HCT116 (cell line): ENCODE data around the gene RNF180. TPM values are rescaled to one million over a fixed set of nuclear protein-coding genes. Genes with fewer than 3 reads are reported as not detected.

Experiments used
- ATAC-seq: fragments of 200-7000 bp; cut with Tn5 transposase; 2 replicates; pipeline ENCODE4 v1.9.1; 2020; ENCODE audit warnings: mild to moderate bottlenecking, moderate library complexity
- BruUV-seq: library from RNA; stranded (reverse); fragments of 400-500 nt; replicated peaks from 2 replicates; lab custom pipeline; 2021; lab: Mats Ljungman, UMichigan
- CTCF ChIA-PET: fragments of 300-600 bp; sonication (Branson Sonifier 250); formaldehyde crosslinking; loops from one replicate; lab custom pipeline; 2021; ENCODE audit warnings: antibody characterized with exemption; lab: Charles Lee
- POLR2A ChIA-PET: fragments of 300-600, 350-600 bp; sonication (Branson Sonifier 250); formaldehyde crosslinking; loops from one replicate; lab custom pipeline; 2021; ENCODE audit warnings: antibody characterized with exemption; lab: Charles Lee
- RAD21 ChIA-PET, 2 experiments: fragments of 300-600 bp; sonication (Branson Sonifier 250); formaldehyde crosslinking; loops; one replicate each; lab custom pipeline; 2023; ENCODE audit warnings: low total read pairs in 2 of 2; ENCODE audit not compliant: uncharacterized antibody in 2 of 2, unreplicated experiment in 2 of 2, low non-redundant PET in 1 of 2; lab: Charles Lee
- DNase-seq: peaks from one replicate; pipeline ENCODE4 v3.0.0-alpha.2; 2010; ENCODE audit warnings: low read depth, low spot score
- H2AFZ ChIP-seq: fragments of 200-600 bp; shearing (Covaris generic), sonication (generic); 2 replicates; pipeline ENCODE4 v1.6.1; 2017; ENCODE audit warnings: low read depth, mixed run types, mixed read lengths, antibody characterized with exemption, low read length; ENCODE audit not compliant: poor library complexity, severe bottlenecking
- H3K27ac ChIP-seq: 2 replicates; pipeline ENCODE4 v1.5.1; 2012; ENCODE audit warnings: low read depth, low read length
- H3K27me3 ChIP-seq: fragments of 200-600 bp; sonication (generic); 2 replicates; pipeline ENCODE4 v1.6.1; 2016; ENCODE audit warnings: mixed run types, low read length, mixed read lengths; ENCODE audit not compliant: insufficient read depth
- H3K36me3 ChIP-seq, 2 experiments: fragments of 200-500 bp in 1 of 2; fragments of 200-600 bp in 1 of 2; sonication (Bioruptor generic) in 1 of 2; sonication (generic) in 1 of 2; 2 replicates each; pipeline versions ENCODE4 v1.5.1 to v1.6.1; 2014 to 2016; ENCODE audit warnings: low read length in 2 of 2, inconsistent platforms in 1 of 2, mixed read lengths in 1 of 2, mixed run types in 1 of 2; ENCODE audit not compliant: insufficient read depth in 2 of 2, control insufficient read depth in 1 of 2
- H3K4me1 ChIP-seq, 2 experiments: fragments of 200-600 bp in 1 of 2; sonication (generic) in 1 of 2; 2 replicates each; pipeline versions ENCODE4 v1.5.1 to v1.6.1; 2012 to 2017; ENCODE audit warnings: low read length in 2 of 2, inconsistent platforms in 1 of 2, mild to moderate bottlenecking in 1 of 2, mixed read lengths in 1 of 2, mixed run types in 1 of 2, moderate library complexity in 1 of 2; ENCODE audit not compliant: insufficient read depth in 2 of 2, control insufficient read depth in 1 of 2
- H3K4me2 ChIP-seq: fragments of 200-600 bp; sonication (generic); 2 replicates; pipeline ENCODE4 v1.6.1; 2017; ENCODE audit warnings: mixed run types, low read length, mixed read lengths
- H3K4me3 ChIP-seq, 2 experiments: fragments of 200-600 bp in 1 of 2; sonication (generic) in 1 of 2; replicated peaks in 1 of 2; 2 replicates each; pipeline ENCODE4 v1.5.1; 2011 to 2016; ENCODE audit warnings: low read length in 2 of 2, control low read depth in 1 of 2, low read depth in 1 of 2, mild to moderate bottlenecking in 1 of 2, mixed read lengths in 1 of 2, mixed run types in 1 of 2
- H3K79me2 ChIP-seq: fragments of 200-600 bp; sonication (generic); 2 replicates; pipeline ENCODE4 v1.6.1; 2017; ENCODE audit warnings: mild to moderate bottlenecking, mixed run types, low read length, moderate library complexity, mixed read lengths; ENCODE audit not compliant: insufficient read depth
- H3K9ac ChIP-seq: fragments of 200-600 bp; sonication (generic); 2 replicates; pipeline ENCODE4 v1.6.1; 2016; ENCODE audit warnings: low read length, mixed read lengths
- H3K9me2 ChIP-seq: fragments of 200-600 bp; sonication (generic), shearing (Covaris generic); 2 replicates; pipeline ENCODE4 v1.6.1; 2017; ENCODE audit warnings: mixed run types, mild to moderate bottlenecking, moderate library complexity; ENCODE audit not compliant: insufficient read depth
- H3K9me3 ChIP-seq, 2 experiments: fragments of 200-500 bp in 1 of 2; fragments of 200-600 bp in 1 of 2; sonication (Bioruptor generic) in 1 of 2; sonication (generic) in 1 of 2; 2 replicates each; pipeline ENCODE4 v1.6.1; 2014 to 2017; ENCODE audit warnings: low read length in 2 of 2, mixed read lengths in 2 of 2, inconsistent platforms in 1 of 2, low read depth in 1 of 2, mild to moderate bottlenecking in 1 of 2, mixed run types in 1 of 2, moderate library complexity in 1 of 2; ENCODE audit not compliant: control insufficient read depth in 1 of 2, insufficient read depth in 1 of 2
- H4K20me1 ChIP-seq: fragments of 200-600 bp; sonication (generic), shearing (Covaris generic); 2 replicates; pipeline ENCODE4 v1.6.1; 2017; ENCODE audit warnings: mixed run types, mild to moderate bottlenecking, moderate library complexity; ENCODE audit not compliant: insufficient read depth
- CBX3 ChIP-seq: IDR thresholded peaks from 2 replicates; pipeline ENCODE4 v1.6.1; 2012; ENCODE audit warnings: low read depth
- CEBPB ChIP-seq: IDR thresholded peaks from 2 replicates; pipeline ENCODE4 v1.6.1; 2012; ENCODE audit warnings: low read depth
- ELF1 ChIP-seq: IDR thresholded peaks from 2 replicates; pipeline ENCODE4 v1.6.1; 2012; ENCODE audit warnings: low read depth, borderline replicate concordance
- EZH2 ChIP-seq: fragments of 200-600 bp; sonication (generic); IDR thresholded peaks from 2 replicates; pipeline ENCODE4 v1.6.1; 2017; ENCODE audit warnings: antibody characterized with exemption, mixed run types
- FOSL1 ChIP-seq: IDR thresholded peaks from 2 replicates; pipeline ENCODE4 v1.6.1; 2012; ENCODE audit warnings: low read depth
- JUND ChIP-seq: IDR thresholded peaks from 2 replicates; pipeline ENCODE4 v1.6.1; 2012
- RAD21 ChIP-seq: IDR thresholded peaks from 2 replicates; pipeline ENCODE4 v1.6.1; 2012; ENCODE audit warnings: low read depth, mild to moderate bottlenecking
- REST ChIP-seq: IDR thresholded peaks from 2 replicates; pipeline ENCODE4 v1.6.1; 2012; ENCODE audit warnings: low read depth
- SP1 ChIP-seq: IDR thresholded peaks from 2 replicates; pipeline ENCODE4 v1.6.1; 2012; ENCODE audit warnings: low read depth
- TCF7L2 ChIP-seq: IDR thresholded peaks from 2 replicates; pipeline ENCODE4 v1.7.0; 2011; ENCODE audit warnings: borderline replicate concordance, inconsistent platforms; ENCODE audit not compliant: insufficient read depth, insufficient read length; ENCODE audit errors: extremely low read depth
- YY1 ChIP-seq: IDR thresholded peaks from 2 replicates; pipeline ENCODE4 v1.6.1; 2011; ENCODE audit warnings: low read length, low read depth, moderate library complexity, mild to moderate bottlenecking; ENCODE audit not compliant: insufficient replicate concordance; ENCODE audit errors: extremely low read depth
- ZFX ChIP-seq: fragments of 450-650 bp; IDR thresholded peaks from 2 replicates; pipeline ENCODE4 v1.6.1; 2017
- ZNF274 ChIP-seq: fragments of 200-500 bp; sonication (Bioruptor generic); IDR thresholded peaks from 2 replicates; pipeline ENCODE4 v1.6.1; 2014; ENCODE audit warnings: mild to moderate bottlenecking, low read depth, low read length, inconsistent platforms
- intact Hi-C: fragments of 100-400 bp; cut with micrococcal nuclease; formaldehyde crosslinking; loops from 2 replicates; pipeline ENCODE4 v1.10.0; 2022
- total RNA-seq: library from RNA; stranded (reverse); gene quantifications from one replicate; pipeline ENCODE4 v1.2.1, GENCODE V29; 2021; ENCODE audit not compliant: unreplicated experiment
- TF ChIP-seq, protein P1 (sequence below): IDR thresholded peaks from 2 replicates; pipeline ENCODE4 v1.6.1; 2011; ENCODE audit warnings: mild to moderate bottlenecking, low read length, moderate library complexity; ENCODE audit not compliant: insufficient replicate concordance; ENCODE audit errors: extremely low read depth
- TF ChIP-seq, protein P2 (sequence below): IDR thresholded peaks from 2 replicates; pipeline ENCODE4 v1.6.1; 2012
- TF ChIP-seq, protein P3 (sequence below): IDR thresholded peaks from 2 replicates; pipeline ENCODE4 v1.6.1; 2012

The RNF180 gene
- total RNA-seq, 1 experiment from 2014 or later = not detected

DNA sequence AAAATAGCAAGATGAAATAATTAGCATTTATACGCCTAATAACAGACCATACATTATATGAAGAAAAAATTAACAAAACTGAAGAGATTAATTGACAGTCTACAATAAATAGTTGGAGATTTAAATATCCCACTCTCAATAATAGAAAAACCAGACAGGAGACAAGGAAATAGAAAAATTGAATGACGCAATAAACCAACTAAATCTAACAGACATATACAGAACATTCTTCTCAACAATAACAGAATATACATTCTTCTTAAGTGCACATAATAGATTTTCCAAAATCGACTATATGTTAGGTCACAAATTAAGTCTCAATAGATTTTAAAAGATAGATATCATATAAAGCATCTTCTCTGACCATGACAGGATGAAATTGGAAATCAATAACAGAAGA lies 25.6 kb upstream of the RNF180 start:
- H3K27me3 ChIP-seq = no peaks in the 10 kb centered on the region
- BruUV-seq = no TSS peak
- no peaks in the 10 kb centered on the region for H4K20me1 ChIP-seq
- no peaks in the 10 kb centered on the region for H3K36me3 ChIP-seq
- no peak overlapping the region for H2AFZ ChIP-seq
- H3K4me3 ChIP-seq = no peak overlapping the region
- ChIA-PET POLR2A (no interaction called here), RAD21 (no interaction called here), CTCF (no interaction called here)
- intact Hi-C loops = loop anchor here (10.0 kb wide), 1 partner anchor 645 kb away; no protein-coding TSS in a partner anchor
- H3K9ac ChIP-seq = no peak overlapping the region
- no peak overlapping the region for H3K4me2 ChIP-seq
- no peaks in the 10 kb centered on the region for H3K9me2 ChIP-seq
- no peak for ATAC-seq
- no peak overlapping the region for H3K27ac ChIP-seq
- TF ChIP-seq YY1 = no peak
- TF ChIP-seq, protein P1, sequence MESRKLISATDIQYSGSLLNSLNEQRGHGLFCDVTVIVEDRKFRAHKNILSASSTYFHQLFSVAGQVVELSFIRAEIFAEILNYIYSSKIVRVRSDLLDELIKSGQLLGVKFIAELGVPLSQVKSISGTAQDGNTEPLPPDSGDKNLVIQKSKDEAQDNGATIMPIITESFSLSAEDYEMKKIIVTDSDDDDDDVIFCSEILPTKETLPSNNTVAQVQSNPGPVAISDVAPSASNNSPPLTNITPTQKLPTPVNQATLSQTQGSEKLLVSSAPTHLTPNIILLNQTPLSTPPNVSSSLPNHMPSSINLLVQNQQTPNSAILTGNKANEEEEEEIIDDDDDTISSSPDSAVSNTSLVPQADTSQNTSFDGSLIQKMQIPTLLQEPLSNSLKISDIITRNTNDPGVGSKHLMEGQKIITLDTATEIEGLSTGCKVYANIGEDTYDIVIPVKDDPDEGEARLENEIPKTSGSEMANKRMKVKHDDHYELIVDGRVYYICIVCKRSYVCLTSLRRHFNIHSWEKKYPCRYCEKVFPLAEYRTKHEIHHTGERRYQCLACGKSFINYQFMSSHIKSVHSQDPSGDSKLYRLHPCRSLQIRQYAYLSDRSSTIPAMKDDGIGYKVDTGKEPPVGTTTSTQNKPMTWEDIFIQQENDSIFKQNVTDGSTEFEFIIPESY = no peak
- TF ChIP-seq REST = no peak
- TF ChIP-seq EZH2 = no peak
- TF ChIP-seq, protein P2, sequence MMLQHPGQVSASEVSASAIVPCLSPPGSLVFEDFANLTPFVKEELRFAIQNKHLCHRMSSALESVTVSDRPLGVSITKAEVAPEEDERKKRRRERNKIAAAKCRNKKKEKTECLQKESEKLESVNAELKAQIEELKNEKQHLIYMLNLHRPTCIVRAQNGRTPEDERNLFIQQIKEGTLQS = no peak
- no peak for TF ChIP-seq TCF7L2
- TF ChIP-seq CBX3 = no peak
- TF ChIP-seq FOSL1 = no peak
- no peak for TF ChIP-seq ZNF274
- no peak for TF ChIP-seq ELF1
- TF ChIP-seq RAD21 = no peak
- no peak for TF ChIP-seq JUND
- TF ChIP-seq CEBPB = no peak
- TF ChIP-seq, protein P3, sequence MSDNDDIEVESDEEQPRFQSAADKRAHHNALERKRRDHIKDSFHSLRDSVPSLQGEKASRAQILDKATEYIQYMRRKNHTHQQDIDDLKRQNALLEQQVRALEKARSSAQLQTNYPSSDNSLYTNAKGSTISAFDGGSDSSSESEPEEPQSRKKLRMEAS = no peak
- TF ChIP-seq ZFX = no peak
- no peak for TF ChIP-seq SP1
- no peak for DNase-seq
- peaks cover 0 to 9% of the 10 kb centered on the region in 2 experiments; a peak in 1 of 4 replicates for H3K9me3 ChIP-seq
- no peaks in the 10 kb centered on the region for H3K4me1 ChIP-seq
- H3K79me2 ChIP-seq = no peaks in the 10 kb centered on the region
